Brain microvascular endothelial cell (primary cell): ENCODE data around the gene RAB20.

Experiments used
- DNase-seq: peaks from one replicate; pipeline ENCODE4 v3.0.0-alpha.2; 2020
- H3K27ac ChIP-seq: fragments of 250-450 bp; sonication (Bioruptor Pico); 2 replicates; pipeline ENCODE4 v1.5.1; 2020; ENCODE audit warnings: mild to moderate bottlenecking, moderate library complexity
- H3K27me3 ChIP-seq: fragments of 250-450 bp; sonication (Bioruptor Pico); replicated peaks from 2 replicates; pipeline ENCODE4 v1.5.1; 2020; ENCODE audit warnings: mild to moderate bottlenecking
- H3K36me3 ChIP-seq: fragments of 250-450 bp; sonication (Bioruptor Pico); replicated peaks from 2 replicates; pipeline ENCODE4 v1.5.1; 2020; ENCODE audit warnings: mild to moderate bottlenecking
- H3K4me3 ChIP-seq: 2 replicates; pipeline ENCODE4 v1.5.1; 2011; ENCODE audit warnings: low read depth, mild to moderate bottlenecking, control low read depth, low read length, moderate library complexity
- CTCF ChIP-seq: IDR thresholded peaks from 2 replicates; pipeline ENCODE4 v1.5.1; 2011; ENCODE audit warnings: low read depth, mild to moderate bottlenecking, moderate library complexity, low read length, control low read depth, inconsistent platforms; ENCODE audit errors: missing control alignments
- in situ Hi-C: cut with HindIII; loops from 2 replicates; pipeline ENCODE4 v1.10.0; 2017; ENCODE audit warnings: low sequenced_read_pairs, low pct_ligation_motif_present

The RAB20 gene

GRCh38 chr13:110475117-110475516, 86.4 kb downstream of the RAB20 start:
- no peak for TF ChIP-seq CTCF
- in situ Hi-C loops: no loop called here
- H3K27ac ChIP-seq: no peak overlapping the region
- no peak overlapping the region for H3K4me3 ChIP-seq
- DNase-seq: no peak
- H3K27me3 ChIP-seq: no peaks in the 10 kb centered on the region
- peaks cover 97% of the 10 kb centered on the region for H3K36me3 ChIP-seq

GRCh38 chr13:110474713-110475112, 86.8 kb downstream of the RAB20 start:
- in situ Hi-C loops: no loop called here
- no peak for TF ChIP-seq CTCF

More at GRCh38 chr13:110474713-110475112, 86.8 kb downstream of the RAB20 start:
- peaks cover 97% of the 10 kb centered on the region for H3K36me3 ChIP-seq
- H3K27me3 ChIP-seq: no peaks in the 10 kb centered on the region
- no peak for DNase-seq
- H3K27ac ChIP-seq: no peak overlapping the region
- H3K4me3 ChIP-seq: no peak overlapping the region
